Left lung (tissue), 10 donors: ENCODE results near the gene MICALL2. TPM values are rescaled to one million over a fixed set of nuclear protein-coding genes. Genes with fewer than 3 reads are reported as not detected.
"Not testable (repeated sequence)": the region's sequence is repeated elsewhere in the genome, so short reads cannot be mapped to it uniquely, and the experiment has no call there.

Source experiments
- ATAC-seq: fragments of 200-7000 bp; cut with Tn5 transposase; one replicate; pipeline ENCODE4 v1.9.1; 2020; ENCODE audit warnings: moderate library complexity
- DNase-seq, 4 donors: peaks; one replicate each; pipeline ENCODE4 v3.0.0-alpha.2; 2013 to 2020
- H3K27ac ChIP-seq, 2 donors: fragments of 200-600 bp; sonication (generic) in 1 of 2; one replicate each; pipeline versions ENCODE4 v1.5.0 to v1.8.0; 2020 to 2021
- H3K27me3 ChIP-seq, 2 donors: fragments of 200-600 bp; sonication (generic) in 1 of 2; one replicate each; pipeline versions ENCODE4 v1.5.0 to v1.8.0; 2020 to 2021
- H3K36me3 ChIP-seq, 2 donors: fragments of 200-600 bp; sonication (generic) in 1 of 2; one replicate each; pipeline versions ENCODE4 v1.5.0 to v1.8.0; 2020 to 2021
- H3K4me1 ChIP-seq, 2 donors: fragments of 200-600 bp; one replicate each; pipeline ENCODE4 v1.8.0; 2021
- H3K4me3 ChIP-seq, 2 donors: fragments of 200-600 bp; sonication (generic) in 1 of 2; one replicate each; pipeline versions ENCODE4 v1.5.0 to v1.8.0; 2020 to 2021; ENCODE audit warnings: mild to moderate bottlenecking in 1 of 2
- H3K9me3 ChIP-seq, 2 donors: fragments of 200-600 bp; sonication (generic) in 1 of 2; one replicate each; pipeline versions ENCODE4 v1.5.0 to v1.8.0; 2020 to 2021
- intact Hi-C, 2 donors: fragments of 100-400 bp; cut with DNase I; formaldehyde crosslinking; loops; one replicate each; pipeline versions ENCODE4 v1.11.2 to v1.14.2; 2022
- polyA plus RNA-seq, 6 donors: library from polyadenylated mRNA; unstranded; fragments of 120-200 nt; gene quantifications; one replicate each; pipeline ENCODE4 v1.2.1, GENCODE V29; 2013; ENCODE audit not compliant: insufficient read length in 6 of 6
- total RNA-seq, 2 donors: library from RNA; stranded (reverse); fragmentation: NEBNext Ultra II Directional; extraction: Animal tissue kit (Norgen Biotek cat#: 25700); gene quantifications; one replicate each; pipeline ENCODE4 v1.2.1, GENCODE V29; 2021
- TF ChIP-seq, protein P1 (sequence below), 2 donors: fragments of 200-600 bp; sonication (generic) in 1 of 2; IDR thresholded peaks; one replicate each; pipeline versions ENCODE4 v1.5.0 to v1.8.0; 2021; ENCODE audit warnings: antibody characterized with exemption in 2 of 2
- donor health status: DM: no; HTN: yes; CAD: no.
- donor health status: DM: no; HTN: no; CAD: no.

Gene MICALL2
- total and polyA plus RNA-seq, 8 donors: 7.9 to 40.1 (median 14.8) TPM

- Histone ChIP-seq H3K4me3 (no peak overlapping the region), H3K9me3 (no peaks in the 10 kb centered on the region), H3K4me1 (peaks cover 0 to 4% of the 10 kb centered on the region in 2 donors), H3K27ac (no peak overlapping the region), H3K36me3 (peaks cover 0 to 61% of the 10 kb centered on the region in 2 donors), H3K27me3 (no peaks in the 10 kb centered on the region)
- ATAC-seq (no peak), DNase-seq (no peak)
- TF ChIP-seq, protein P1, sequence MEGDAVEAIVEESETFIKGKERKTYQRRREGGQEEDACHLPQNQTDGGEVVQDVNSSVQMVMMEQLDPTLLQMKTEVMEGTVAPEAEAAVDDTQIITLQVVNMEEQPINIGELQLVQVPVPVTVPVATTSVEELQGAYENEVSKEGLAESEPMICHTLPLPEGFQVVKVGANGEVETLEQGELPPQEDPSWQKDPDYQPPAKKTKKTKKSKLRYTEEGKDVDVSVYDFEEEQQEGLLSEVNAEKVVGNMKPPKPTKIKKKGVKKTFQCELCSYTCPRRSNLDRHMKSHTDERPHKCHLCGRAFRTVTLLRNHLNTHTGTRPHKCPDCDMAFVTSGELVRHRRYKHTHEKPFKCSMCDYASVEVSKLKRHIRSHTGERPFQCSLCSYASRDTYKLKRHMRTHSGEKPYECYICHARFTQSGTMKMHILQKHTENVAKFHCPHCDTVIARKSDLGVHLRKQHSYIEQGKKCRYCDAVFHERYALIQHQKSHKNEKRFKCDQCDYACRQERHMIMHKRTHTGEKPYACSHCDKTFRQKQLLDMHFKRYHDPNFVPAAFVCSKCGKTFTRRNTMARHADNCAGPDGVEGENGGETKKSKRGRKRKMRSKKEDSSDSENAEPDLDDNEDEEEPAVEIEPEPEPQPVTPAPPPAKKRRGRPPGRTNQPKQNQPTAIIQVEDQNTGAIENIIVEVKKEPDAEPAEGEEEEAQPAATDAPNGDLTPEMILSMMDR (IDR thresholded peaks at IDR 0.05): no peak
- intact Hi-C loops: no loop called here
Measured at GRCh38 chr7:1444214-1444924, 14.9 kb downstream of the MICALL2 start.

- DNase-seq, H3K9me3 ChIP-seq, intact Hi-C loops, H3K4me3 ChIP-seq, H3K27ac ChIP-seq, ATAC-seq, H3K4me1 ChIP-seq, H3K27me3 ChIP-seq: not testable (repeated sequence)
- peaks cover 0 to 57% of the 10 kb centered on the region in 2 donors for H3K36me3 ChIP-seq
Measured at GRCh38 chr7:1443587-1444200, 15.6 kb downstream of the MICALL2 start.

DNA sequence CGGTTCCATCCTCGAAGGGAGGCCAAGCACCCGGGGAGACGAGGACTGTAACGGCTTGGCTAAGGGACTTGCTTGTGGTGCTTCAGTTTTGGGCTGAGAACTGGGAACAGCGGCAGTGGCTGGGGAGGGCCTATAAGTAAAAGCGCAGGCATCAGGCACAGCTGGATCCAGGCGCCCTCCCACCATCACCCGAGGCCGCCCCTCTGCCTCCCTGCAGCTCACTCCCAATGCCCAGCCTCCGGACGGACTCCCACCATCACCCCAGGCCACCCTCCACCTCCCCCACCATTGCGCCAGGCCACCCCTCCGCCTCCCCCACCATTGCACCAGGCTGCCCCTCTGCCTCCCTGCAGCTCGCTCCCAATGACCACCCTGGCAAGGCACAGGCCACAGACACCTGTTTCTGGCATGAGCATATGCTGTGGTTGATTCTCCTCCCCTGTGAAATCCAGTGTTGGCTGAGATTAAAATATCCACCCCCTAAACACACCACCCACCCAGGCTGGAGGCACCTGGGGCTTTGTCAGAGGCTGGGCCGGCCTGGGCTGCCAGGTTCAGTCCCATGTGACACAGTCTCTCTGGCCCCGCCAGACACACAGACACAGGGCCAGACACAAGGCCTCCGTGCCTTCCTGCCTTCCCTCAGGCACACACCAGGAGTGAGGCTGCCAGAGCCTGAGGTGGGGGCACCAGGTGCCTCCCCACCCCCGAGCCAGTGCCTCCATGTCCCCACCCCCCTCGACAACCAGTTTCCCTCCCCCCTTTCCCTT, 16.7 kb downstream of the MICALL2 start:
- peaks cover 0 to 63% of the 10 kb centered on the region in 2 donors for H3K36me3 ChIP-seq
- no peak overlapping the region for H3K27ac ChIP-seq
- intact Hi-C loops: no loop called here
- H3K27me3 ChIP-seq: no peaks in the 10 kb centered on the region
- H3K4me1 ChIP-seq: peaks cover 0 to 2% of the 10 kb centered on the region in 2 donors
- no peaks in the 10 kb centered on the region for H3K9me3 ChIP-seq
- ATAC-seq (no peak), DNase-seq (no peak)
- no peak overlapping the region for H3K4me3 ChIP-seq
- TF ChIP-seq, protein P1 (IDR thresholded peaks at IDR 0.05): no peak

- Histone ChIP-seq H3K4me1 (no peaks in the 10 kb centered on the region), H3K27me3 (no peaks in the 10 kb centered on the region), H3K36me3 (peaks cover 0 to 70% of the 10 kb centered on the region in 2 donors), H3K27ac (no peak overlapping the region), H3K4me3 (no peak overlapping the region), H3K9me3 (no peaks in the 10 kb centered on the region)
- intact Hi-C loops: no loop called here
- no peak for DNase-seq
- ATAC-seq: no peak
- TF ChIP-seq, protein P1 (IDR thresholded peaks at IDR 0.05): no peak
Measured at GRCh38 chr7:1441615-1442354, 17.5 kb downstream of the MICALL2 start.

- DNase-seq (no peak), ATAC-seq (no peak)
- H3K9me3 ChIP-seq: no peaks in the 10 kb centered on the region
- no peaks in the 10 kb centered on the region for H3K27me3 ChIP-seq
- no peaks in the 10 kb centered on the region for H3K4me1 ChIP-seq
- TF ChIP-seq, protein P1 (IDR thresholded peaks at IDR 0.05): no peak
- peaks cover 0 to 77% of the 10 kb centered on the region in 2 donors for H3K36me3 ChIP-seq
- H3K27ac ChIP-seq: no peak overlapping the region
- intact Hi-C loops: no loop called here
- H3K4me3 ChIP-seq: no peak overlapping the region
Measured at GRCh38 chr7:1440620-1441019, 18.6 kb downstream of the MICALL2 start.
